Endodermal cell (in vitro differentiated cells): ENCODE measurements around the gene CACNA1D. TPM values are rescaled to one million over a fixed set of nuclear protein-coding genes. Genes with fewer than 3 reads are reported as not detected.

Experiments used
- DNase-seq: peaks from one replicate; pipeline ENCODE4 v3.0.0-alpha.2; 2017
- H3K27ac ChIP-seq: 2 replicates; pipeline ENCODE4 v1.5.1; 2013; ENCODE audit warnings: mild to moderate bottlenecking, low read depth, low read length, moderate library complexity
- H3K27me3 ChIP-seq: 2 replicates; pipeline ENCODE4 v1.6.1; 2013; ENCODE audit warnings: mild to moderate bottlenecking, low read length, moderate library complexity; ENCODE audit not compliant: insufficient read depth, control insufficient read depth, poor library complexity, severe bottlenecking
- H3K36me3 ChIP-seq: 2 replicates; pipeline ENCODE4 v1.7.0; 2013; ENCODE audit warnings: mild to moderate bottlenecking, low read length, moderate library complexity; ENCODE audit not compliant: control insufficient read depth, insufficient read depth
- H3K4me1 ChIP-seq: one replicate; pipeline ENCODE4 v1.7.0; 2013; ENCODE audit warnings: low read length; ENCODE audit not compliant: control insufficient read depth, insufficient read depth
- H3K4me3 ChIP-seq: 2 replicates; pipeline ENCODE4 v1.5.1; 2013; ENCODE audit warnings: mild to moderate bottlenecking, low read length, moderate library complexity
- H3K9ac ChIP-seq: 2 replicates; pipeline ENCODE4 v1.6.1; 2013; ENCODE audit warnings: mild to moderate bottlenecking, low read length, moderate library complexity; ENCODE audit not compliant: poor library complexity, severe bottlenecking; ENCODE audit errors: extremely low read depth
- H3K9me3 ChIP-seq: 2 replicates; pipeline ENCODE4 v1.6.1; 2013; ENCODE audit warnings: mild to moderate bottlenecking, low read length, moderate library complexity; ENCODE audit not compliant: control insufficient read depth
- H3K27ac Mint-ChIP-seq: 2 replicates; pipeline ENCODE4 v1.8.0; 2020; ENCODE audit warnings: mixed read lengths
- H3K27me3 Mint-ChIP-seq: 2 replicates; pipeline ENCODE4 v1.8.0; 2021; ENCODE audit warnings: mild to moderate bottlenecking, mixed read lengths; ENCODE audit not compliant: insufficient read depth
- H3K36me3 Mint-ChIP-seq: 2 replicates; pipeline ENCODE4 v1.8.0; 2020; ENCODE audit warnings: low read depth, mixed read lengths
- H3K4me1 Mint-ChIP-seq: 2 replicates; pipeline ENCODE4 v1.8.0; 2020; ENCODE audit warnings: mixed read lengths
- H3K4me3 Mint-ChIP-seq: 2 replicates; pipeline ENCODE4 v1.8.0; 2020; ENCODE audit warnings: mild to moderate bottlenecking, moderate library complexity, mixed read lengths
- H3K9me3 Mint-ChIP-seq: 2 replicates; pipeline ENCODE4 v1.8.0; 2020; ENCODE audit warnings: mild to moderate bottlenecking, mixed read lengths
- WGBS, 2 experiments: methylation state at CpG; one replicate each; pipeline versions ENCODE4 v1.1.5 to v1.1.7; 2013; ENCODE audit warnings: missing lambda C conversion rate in 2 of 2, mixed read lengths in 1 of 2; ENCODE audit not compliant: insufficient coverage in 1 of 2, insufficient read length in 1 of 2; 5-methylcytosine and 5-hydroxymethylcytosine counted together
- total RNA-seq, 2 donors: library from RNA; stranded (reverse); fragmentation: NEBNext Ultra II Directional in 1 of 2; extraction: Animal tissue kit (Norgen Biotek cat#: 25700) in 1 of 2; gene quantifications; 2 replicates in 1 of 2; 3 replicates in 1 of 2; pipeline ENCODE4 v1.2.1, GENCODE V29; 2021
- TF ChIP-seq, protein P1 (sequence below): fragments of 200-600 bp; sonication (generic); conservative IDR thresholded peaks from 2 replicates; pipeline ENCODE4 v1.5.0; 2021; ENCODE audit warnings: antibody characterized with exemption, mild to moderate bottlenecking

CACNA1D gene
- total RNA-seq, 2 donors from 2014 or later = 2.2 to 3.8 TPM

DNA sequence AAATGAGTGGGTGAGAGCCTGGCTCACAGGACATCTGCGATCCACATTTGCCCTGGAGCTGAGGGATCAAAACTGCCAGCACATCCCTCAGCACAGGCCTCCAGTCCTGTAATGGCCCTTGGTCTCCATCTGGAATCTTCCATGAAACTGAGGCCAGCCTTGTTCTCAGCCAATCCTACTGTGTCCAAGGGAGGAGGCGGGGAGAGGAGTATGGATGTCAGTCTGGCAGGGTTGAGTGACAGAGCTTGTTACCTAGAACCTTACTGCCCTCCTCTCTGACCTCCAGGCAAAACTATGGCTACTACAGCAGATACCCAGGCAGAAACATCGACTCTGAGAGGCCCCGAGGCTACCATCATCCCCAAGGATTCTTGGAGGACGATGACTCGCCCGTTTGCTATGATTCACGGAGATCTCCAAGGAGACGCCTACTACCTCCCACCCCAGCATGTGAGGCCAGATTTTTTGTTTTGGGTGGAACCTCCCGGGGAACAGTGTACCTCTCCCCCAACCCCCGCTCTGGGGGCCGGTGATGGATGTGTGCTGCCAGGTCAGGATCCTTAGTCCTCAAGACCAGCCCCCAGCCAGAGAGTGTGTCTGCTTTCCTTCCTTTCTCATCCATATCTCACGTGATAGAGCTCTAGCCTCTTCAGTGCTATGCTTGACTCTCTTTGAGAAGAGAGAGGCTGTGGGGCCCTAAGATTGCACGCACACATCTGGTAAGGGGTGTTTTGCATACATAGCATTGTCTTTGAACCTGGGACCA lies 310.5 kb downstream of the CACNA1D start:
- Histone ChIP-seq H3K9ac (no peak overlapping the region), H3K36me3 (no peaks in the 10 kb centered on the region), H3K4me3 (no peak overlapping the region), H3K4me1 (no peaks in the 10 kb centered on the region), H3K27ac (no peak overlapping the region), H3K9me3 (no peaks in the 10 kb centered on the region), H3K27me3 (no peaks in the 10 kb centered on the region)
- Mint-ChIP-seq H3K27me3 (peaks cover 2% of the 10 kb centered on the region), H3K4me3 (no peak overlapping the region), H3K27ac (no peak overlapping the region), H3K9me3 (no peaks in the 10 kb centered on the region), H3K36me3 (no peaks in the 10 kb centered on the region), H3K4me1 (no peaks in the 10 kb centered on the region)
- DNase-seq = peak; percentile 79
- 70 to 81% methylated on average over 7 to 14 of the region's 14 CpGs for WGBS, 2 experiments
- TF ChIP-seq, protein P1, sequence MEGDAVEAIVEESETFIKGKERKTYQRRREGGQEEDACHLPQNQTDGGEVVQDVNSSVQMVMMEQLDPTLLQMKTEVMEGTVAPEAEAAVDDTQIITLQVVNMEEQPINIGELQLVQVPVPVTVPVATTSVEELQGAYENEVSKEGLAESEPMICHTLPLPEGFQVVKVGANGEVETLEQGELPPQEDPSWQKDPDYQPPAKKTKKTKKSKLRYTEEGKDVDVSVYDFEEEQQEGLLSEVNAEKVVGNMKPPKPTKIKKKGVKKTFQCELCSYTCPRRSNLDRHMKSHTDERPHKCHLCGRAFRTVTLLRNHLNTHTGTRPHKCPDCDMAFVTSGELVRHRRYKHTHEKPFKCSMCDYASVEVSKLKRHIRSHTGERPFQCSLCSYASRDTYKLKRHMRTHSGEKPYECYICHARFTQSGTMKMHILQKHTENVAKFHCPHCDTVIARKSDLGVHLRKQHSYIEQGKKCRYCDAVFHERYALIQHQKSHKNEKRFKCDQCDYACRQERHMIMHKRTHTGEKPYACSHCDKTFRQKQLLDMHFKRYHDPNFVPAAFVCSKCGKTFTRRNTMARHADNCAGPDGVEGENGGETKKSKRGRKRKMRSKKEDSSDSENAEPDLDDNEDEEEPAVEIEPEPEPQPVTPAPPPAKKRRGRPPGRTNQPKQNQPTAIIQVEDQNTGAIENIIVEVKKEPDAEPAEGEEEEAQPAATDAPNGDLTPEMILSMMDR = no peak

- 90% methylated on average over 3 to 4 of the region's 4 CpGs for WGBS, 2 experiments
- Histone ChIP-seq H3K4me1 (no peaks in the 10 kb centered on the region), H3K36me3 (no peaks in the 10 kb centered on the region), H3K9me3 (no peaks in the 10 kb centered on the region), H3K27ac (no peak overlapping the region), H3K9ac (no peak overlapping the region), H3K27me3 (no peaks in the 10 kb centered on the region), H3K4me3 (no peak overlapping the region)
- Mint-ChIP-seq H3K27ac (no peak overlapping the region), H3K4me1 (no peaks in the 10 kb centered on the region), H3K27me3 (peaks cover 2% of the 10 kb centered on the region), H3K36me3 (no peaks in the 10 kb centered on the region), H3K9me3 (no peaks in the 10 kb centered on the region), H3K4me3 (no peak overlapping the region)
- DNase-seq = no peak
- TF ChIP-seq, protein P1 = no peak
Observed at GRCh38 chr3:53805463-53806159, 311.2 kb downstream of the CACNA1D start.

DNA sequence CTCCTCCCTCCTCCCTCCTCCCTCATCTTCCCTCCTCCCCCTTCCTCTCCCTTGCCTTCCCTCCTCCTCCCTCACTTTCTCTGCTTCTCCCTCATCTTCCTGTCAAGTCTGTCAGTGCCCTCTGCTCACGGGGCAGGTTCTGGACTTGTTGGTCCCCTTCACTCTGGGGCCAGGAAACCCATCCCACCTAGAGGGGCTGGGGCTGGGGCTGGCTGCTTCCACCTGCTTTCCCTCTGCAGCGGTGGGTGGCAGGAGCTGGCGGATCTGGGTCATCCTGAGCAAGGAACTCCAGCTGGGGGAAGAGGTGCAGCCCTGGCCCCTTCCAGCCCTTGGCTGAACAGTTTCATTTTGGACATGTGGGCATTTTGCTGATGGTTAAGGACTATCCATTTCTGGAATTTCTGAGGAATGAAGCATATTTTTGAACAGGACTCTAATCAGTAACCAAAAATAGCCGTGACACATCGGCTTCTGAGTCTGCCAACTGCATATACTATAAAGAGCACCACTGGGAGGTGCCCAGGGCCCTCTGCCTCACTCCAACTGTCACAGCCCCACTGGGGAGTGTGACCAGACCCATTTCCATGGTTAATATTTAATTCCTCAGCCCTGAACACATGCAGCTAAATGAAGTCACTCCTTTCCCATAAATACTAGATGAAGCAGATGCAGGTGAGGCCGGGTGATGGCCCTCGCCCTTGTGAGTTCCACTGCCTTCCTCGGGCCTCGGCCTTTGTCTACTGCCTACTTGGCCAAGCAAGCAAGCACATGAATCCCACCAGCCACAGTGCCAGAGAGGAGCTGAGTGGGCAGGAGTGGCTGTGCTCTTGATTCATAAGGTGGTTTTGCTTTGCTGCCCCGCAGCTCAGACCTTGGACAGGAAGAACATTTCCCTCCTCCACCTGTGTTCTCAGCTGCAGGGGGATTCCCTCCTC lies 312.0 kb downstream of the CACNA1D start:
- WGBS, 2 experiments = 67 to 90% methylated on average over 1 to 10 of the region's 10 CpGs
- no peaks in the 10 kb centered on the region for H3K9me3 Mint-ChIP-seq
- peak; percentile 39 for DNase-seq
- H3K4me1 Mint-ChIP-seq = no peaks in the 10 kb centered on the region
- H3K27ac Mint-ChIP-seq = no peak overlapping the region
- Histone ChIP-seq H3K9me3 (no peaks in the 10 kb centered on the region), H3K9ac (no peak overlapping the region), H3K27ac (no peak overlapping the region), H3K36me3 (no peaks in the 10 kb centered on the region), H3K4me3 (no peak overlapping the region), H3K27me3 (no peaks in the 10 kb centered on the region), H3K4me1 (no peaks in the 10 kb centered on the region)
- peaks cover 2% of the 10 kb centered on the region for H3K27me3 Mint-ChIP-seq
- TF ChIP-seq, protein P1 = no peak
- H3K36me3 Mint-ChIP-seq = no peaks in the 10 kb centered on the region
- H3K4me3 Mint-ChIP-seq = no peak overlapping the region
